ENCODE data around the gene ZNF536. TPM values are rescaled to one million over a fixed set of nuclear protein-coding genes. Genes with fewer than 3 reads are reported as not detected.

The ZNF536 gene
- total and polyA plus RNA-seq, 2 donors (not counting 3 experiments of a cell fraction or from before 2014, with no cell fraction given) = not detected

GRCh38 chr19:30567536-30568232, 195.5 kb downstream of the ZNF536 start:
- no TSS peak for BruUV-seq (replicated peaks)
- Histone ChIP-seq H3K27me3 (ENCODE audit: control insufficient read depth in 2 of 2, insufficient read depth in 2 of 2, low read length in 2 of 2) (no peaks in the 10 kb centered on the region), H3K79me2 (ENCODE audit: control insufficient read depth, insufficient read depth, low read length) (no peaks in the 10 kb centered on the region), H3K27ac (ENCODE audit: insufficient read depth, low read depth, low read length) (no peak overlapping the region), H3K9me3 (replicated peaks; ENCODE audit: control insufficient read depth, insufficient read depth, low read length) (peaks cover 4% of the 10 kb centered on the region), H2AFZ (ENCODE audit: low read depth, low read length) (no peak overlapping the region), H3K4me1 (ENCODE audit: control insufficient read depth, extremely low read depth, insufficient read depth, low read length) (no peaks in the 10 kb centered on the region), H3K4me2 (ENCODE audit: insufficient read depth, low read length) (no peak overlapping the region), H3K4me3 (replicated peaks in 1 of 3; ENCODE audit: insufficient read depth in 1 of 3, low read depth in 1 of 3, low read length in 3 of 3) (no peak overlapping the region), H3K36me3 (ENCODE audit: control insufficient read depth in 2 of 2, extremely low read depth in 1 of 2, insufficient read depth in 2 of 2, low read length in 2 of 2) (no peaks in the 10 kb centered on the region), H3K9me1 (replicated peaks; ENCODE audit: control insufficient read depth, extremely low read depth, insufficient read depth, low read length) (no peaks in the 10 kb centered on the region), H3K9ac (replicated peaks; ENCODE audit: extremely low read depth, insufficient read depth, low read length) (no peak overlapping the region), H4K20me1 (replicated peaks; ENCODE audit: control insufficient read depth, extremely low read depth, insufficient read depth, low read length) (no peaks in the 10 kb centered on the region)
- TF ChIP-seq EZH2 (IDR thresholded peaks at IDR 0.05; ENCODE audit: borderline replicate concordance, low read depth, low read length, severe bottlenecking) = no peak
- no peak for TF ChIP-seq JUN (IDR thresholded peaks at IDR 0.05; ENCODE audit: borderline replicate concordance, insufficient read depth, insufficient read length, low read depth)
- no peak for TF ChIP-seq FOS (IDR thresholded peaks at IDR 0.05; ENCODE audit: borderline replicate concordance, insufficient read depth, low read length)
- TF ChIP-seq, protein P1, sequence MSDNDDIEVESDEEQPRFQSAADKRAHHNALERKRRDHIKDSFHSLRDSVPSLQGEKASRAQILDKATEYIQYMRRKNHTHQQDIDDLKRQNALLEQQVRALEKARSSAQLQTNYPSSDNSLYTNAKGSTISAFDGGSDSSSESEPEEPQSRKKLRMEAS (IDR thresholded peaks at IDR 0.05; ENCODE audit: insufficient read depth, insufficient read length) = no peak
- no peak for TF ChIP-seq POLR2A (IDR thresholded peaks at IDR 0.05; ENCODE audit: low read depth, low read length)
- no peak for TF ChIP-seq GATA2 (IDR thresholded peaks at IDR 0.05; ENCODE audit: insufficient read depth, insufficient read length, low read depth, low read length)
- no peak for TF ChIP-seq POLR2AphosphoS5 (IDR thresholded peaks at IDR 0.05; ENCODE audit: insufficient read depth, low read depth, low read length)
- no peak for TF ChIP-seq CTCF (IDR thresholded peaks at IDR 0.05; ENCODE audit: extremely low read depth in 1 of 2, insufficient read depth in 1 of 2, low read depth in 1 of 2, low read length in 2 of 2)
- TF ChIP-seq MYC (IDR thresholded peaks at IDR 0.05; ENCODE audit: low read depth, low read length) = no peak
- intact Hi-C loops (cut with micrococcal nuclease) = no loop called here
- dilution Hi-C loops (cut with MboI; ENCODE audit: extremely low pct_ligation_motif_present, low sequenced_read_pairs) = no loop called here
- POLR2A ChIA-PET = no interaction called here
- CTCF ChIA-PET = no interaction called here
- FAIRE-seq = no peak
- DNase-seq (ENCODE audit: low read depth, low spot score) = no peak
